Measurements from ENCODE around the gene MAT2B.

Gene MAT2B

GRCh38 chr5:163548649-163549048, 43.2 kb downstream of the MAT2B start:
- no peak for DNase-seq

DNA sequence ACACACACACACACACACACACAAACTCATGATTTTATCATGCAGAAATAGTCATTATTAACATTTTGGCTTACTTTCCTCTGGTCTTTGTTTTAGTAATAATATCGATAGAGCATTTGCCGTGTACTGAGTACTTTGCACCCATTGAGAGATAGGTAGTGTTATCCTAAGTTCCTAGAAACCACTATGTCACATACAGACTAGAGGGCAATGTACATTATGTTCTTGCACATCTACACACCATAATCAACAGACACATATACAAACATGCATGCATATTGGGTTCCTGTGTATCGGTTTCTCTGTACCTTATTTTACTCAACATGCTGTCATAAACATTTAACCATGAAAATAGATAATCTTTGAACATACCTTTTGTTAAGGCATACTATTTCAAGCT, 45.7 kb downstream of the MAT2B start:
- DNase-seq = no peak

GRCh38 chr5:163552536-163552935, 47.1 kb downstream of the MAT2B start:
- DNase-seq = no peak

GRCh38 chr5:163561339-163561738, 55.9 kb downstream of the MAT2B start:
- no peak for DNase-seq

- DNase-seq = no peak
Observed at GRCh38 chr5:163562071-163562470, 56.7 kb downstream of the MAT2B start.

DNA sequence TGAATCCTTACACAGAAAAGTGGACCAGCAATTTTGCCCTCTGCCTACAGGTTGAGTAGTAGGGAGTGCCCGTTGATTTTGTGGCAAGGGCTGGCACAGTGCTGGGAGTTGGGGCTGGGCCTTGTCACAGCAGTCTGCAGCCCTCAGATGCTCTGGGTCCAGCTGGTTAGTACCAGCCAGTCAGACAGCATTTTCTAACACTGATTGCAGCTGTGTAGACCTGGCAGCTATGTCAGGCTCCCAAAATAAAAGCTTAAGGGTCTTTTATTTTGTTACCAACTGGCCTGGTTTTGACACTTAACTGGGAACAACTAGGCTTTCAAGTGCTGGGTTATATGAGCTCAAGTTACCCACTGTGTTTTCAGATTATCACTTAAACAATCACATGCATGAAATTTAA, 57.7 kb downstream of the MAT2B start:
- DNase-seq = no peak

- no peak for DNase-seq
Observed at GRCh38 chr5:163563880-163564279, 58.5 kb downstream of the MAT2B start.

- DNase-seq = no peak
Observed at GRCh38 chr5:163564321-163564938, 59.0 kb downstream of the MAT2B start.

DNA sequence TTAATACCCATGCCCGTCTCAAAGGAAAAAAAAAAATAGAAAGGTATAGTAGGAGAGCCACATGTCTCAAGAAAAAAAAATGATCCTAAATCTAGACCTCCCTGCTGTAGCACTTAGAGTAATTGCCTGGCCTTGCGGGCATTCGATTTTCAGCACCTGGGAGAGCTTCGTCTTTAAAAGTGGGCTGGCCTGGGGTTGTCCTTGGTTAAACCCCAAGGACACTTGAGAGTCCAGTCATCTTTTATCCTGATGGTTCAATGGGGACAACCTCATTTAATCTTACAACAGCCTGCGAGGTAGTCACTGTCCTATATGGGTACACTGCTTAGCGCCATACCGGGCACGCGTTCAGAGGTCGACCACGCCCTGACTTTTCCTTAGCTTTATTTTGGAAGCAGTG, 60.1 kb downstream of the MAT2B start:
- no peak for DNase-seq

DNA sequence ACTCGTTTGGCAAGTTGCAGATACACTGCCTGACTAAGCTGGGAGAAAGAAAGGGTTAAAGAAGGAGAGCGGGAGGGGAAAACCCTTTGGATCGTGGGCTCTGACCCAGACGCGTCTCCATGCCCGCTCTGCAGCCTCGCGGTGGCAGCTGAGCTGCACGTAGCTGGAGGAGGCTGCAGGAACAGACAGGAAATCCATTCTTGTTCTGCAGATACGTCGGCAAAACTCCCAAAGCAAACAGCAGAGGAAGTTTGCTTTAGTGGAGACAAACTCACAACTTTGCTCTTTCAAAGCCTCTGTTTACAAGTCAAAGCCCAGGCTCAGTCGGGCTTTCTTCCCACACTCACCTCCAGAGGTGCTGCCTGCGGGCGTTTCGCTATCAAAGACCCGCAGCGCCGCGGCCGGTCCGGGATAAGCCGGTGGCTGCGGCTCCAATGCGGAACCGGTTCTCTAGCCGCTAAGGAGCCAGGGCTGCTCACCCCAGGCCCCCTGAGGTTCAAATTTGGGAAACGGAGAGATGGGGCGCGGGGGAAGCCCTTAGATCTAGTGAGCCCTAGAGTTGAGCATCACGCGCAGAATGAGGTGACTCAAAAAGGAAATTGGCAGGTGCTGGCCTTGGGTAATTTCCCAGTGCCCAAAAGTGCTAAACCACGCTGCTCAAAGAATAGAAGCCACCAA, 60.7 kb downstream of the MAT2B start:
- DNase-seq = peak; percentile 60

DNA sequence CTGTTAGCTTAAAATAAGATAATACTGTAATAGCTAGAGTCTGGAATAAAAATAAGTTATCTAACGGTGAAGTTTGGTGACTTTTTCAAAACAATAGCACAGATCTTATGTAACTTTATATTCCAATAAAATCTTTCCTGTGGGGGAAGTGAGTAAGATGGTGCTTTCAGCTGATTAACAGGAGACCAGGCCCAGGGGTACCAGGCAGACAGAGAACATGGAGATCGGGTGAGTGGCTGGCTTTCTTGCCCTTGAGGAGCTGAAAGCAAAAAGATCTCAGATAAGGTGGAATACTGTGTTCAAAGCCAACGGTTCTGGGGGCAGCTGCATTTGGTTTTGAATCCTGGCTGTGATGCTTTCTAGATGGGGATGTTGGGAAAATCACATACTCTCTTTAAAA, 61.3 kb downstream of the MAT2B start:
- DNase-seq = no peak

DNA sequence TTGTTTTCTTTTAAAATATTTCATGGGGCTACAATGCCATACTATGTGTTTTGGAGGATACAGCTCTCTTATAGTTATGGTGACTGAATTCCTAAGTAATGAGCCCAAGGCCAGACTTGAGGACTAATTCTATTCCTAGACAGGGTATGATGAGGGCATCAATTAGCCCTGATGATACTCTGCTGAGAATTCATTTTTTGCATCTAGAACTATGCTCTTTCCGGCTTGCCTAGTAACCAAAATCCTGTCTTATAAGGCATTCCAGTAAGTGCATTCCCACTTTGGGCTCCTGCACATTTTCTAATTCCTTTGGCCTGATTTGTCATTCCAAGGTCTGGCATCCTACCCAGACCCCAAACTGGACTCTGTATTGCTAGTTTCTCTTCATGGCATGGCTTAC, 62.4 kb downstream of the MAT2B start:
- DNase-seq = no peak
